Astrocyte (in vitro differentiated cells and primary cell): Measurements from ENCODE around the gene UCP2. TPM values are rescaled to one million over a fixed set of nuclear protein-coding genes. Genes with fewer than 3 reads are reported as not detected.

Experiments used
- DNase-seq: peaks from one replicate; pipeline ENCODE4 v3.0.0-alpha.2; 2010; ENCODE audit warnings: low read depth
- FAIRE-seq: peaks from 2 replicates; lab custom pipeline; 2011; peaks lifted over from hg19 to GRCh38; lab: Jason Lieb, UNC
- H2AFZ ChIP-seq: 2 replicates; pipeline ENCODE4 v1.6.0; 2012; ENCODE audit warnings: low read depth, low read length, inconsistent platforms
- H3K27ac ChIP-seq: 2 replicates; pipeline ENCODE4 v1.5.1; 2011; ENCODE audit warnings: low read depth, low read length, inconsistent platforms
- H3K27me3 ChIP-seq: 2 replicates; pipeline ENCODE4 v1.6.0; 2011; ENCODE audit warnings: low read length, inconsistent platforms; ENCODE audit not compliant: insufficient read depth
- H3K36me3 ChIP-seq: 2 replicates; pipeline ENCODE4 v1.5.1; 2011; ENCODE audit warnings: low read length, inconsistent platforms; ENCODE audit not compliant: insufficient read depth
- H3K4me1 ChIP-seq: 2 replicates; pipeline ENCODE4 v1.5.1; 2011; ENCODE audit warnings: low read length, inconsistent platforms; ENCODE audit not compliant: insufficient read depth
- H3K4me2 ChIP-seq: 2 replicates; pipeline ENCODE4 v1.6.0; 2012; ENCODE audit warnings: low read length, inconsistent platforms
- H3K4me3 ChIP-seq: 2 replicates; pipeline ENCODE4 v1.5.1; 2011; ENCODE audit warnings: low read depth, mild to moderate bottlenecking, low read length, inconsistent platforms; ENCODE audit not compliant: insufficient read depth
- H3K79me2 ChIP-seq: 2 replicates; pipeline ENCODE4 v1.6.0; 2012; ENCODE audit warnings: mild to moderate bottlenecking, low read length, inconsistent platforms; ENCODE audit not compliant: insufficient read depth
- H3K9ac ChIP-seq: 2 replicates; pipeline ENCODE4 v1.6.0; 2012; ENCODE audit warnings: mild to moderate bottlenecking, low read length, inconsistent platforms
- H3K9me3 ChIP-seq: 2 replicates; pipeline ENCODE4 v1.5.1; 2012; ENCODE audit warnings: low read depth, mild to moderate bottlenecking, low read length, inconsistent platforms; ENCODE audit not compliant: insufficient read depth
- H4K20me1 ChIP-seq: 2 replicates; pipeline ENCODE4 v1.6.0; 2012; ENCODE audit warnings: low read length, inconsistent platforms; ENCODE audit not compliant: insufficient read depth
- H3K27ac Mint-ChIP-seq: one replicate; pipeline ENCODE4 v1.8.0; 2021; ENCODE audit warnings: mild to moderate bottlenecking, mixed read lengths; ENCODE audit not compliant: unreplicated experiment
- H3K27me3 Mint-ChIP-seq: one replicate; pipeline ENCODE4 v1.8.0; 2021; ENCODE audit warnings: low read depth, mixed read lengths; ENCODE audit not compliant: unreplicated experiment
- H3K36me3 Mint-ChIP-seq: one replicate; pipeline ENCODE4 v1.8.0; 2021; ENCODE audit warnings: low read depth, mixed read lengths; ENCODE audit not compliant: unreplicated experiment
- H3K4me1 Mint-ChIP-seq: one replicate; pipeline ENCODE4 v1.8.0; 2021; ENCODE audit warnings: low read depth, mixed read lengths; ENCODE audit not compliant: unreplicated experiment
- H3K4me3 Mint-ChIP-seq: one replicate; pipeline ENCODE4 v1.8.0; 2021; ENCODE audit warnings: mild to moderate bottlenecking, moderate library complexity, mixed read lengths; ENCODE audit not compliant: unreplicated experiment
- H3K9me3 Mint-ChIP-seq: one replicate; pipeline ENCODE4 v1.8.0; 2021; ENCODE audit warnings: mild to moderate bottlenecking, mixed read lengths; ENCODE audit not compliant: unreplicated experiment
- EZH2 ChIP-seq: IDR thresholded peaks from 2 replicates; pipeline ENCODE4 v1.6.1; 2012; ENCODE audit warnings: mild to moderate bottlenecking, low read length, inconsistent platforms; ENCODE audit not compliant: insufficient read depth
- total RNA-seq: library from RNA; stranded (reverse); gene quantifications from 2 replicates; pipeline ENCODE4 v1.2.1, GENCODE V29; 2021
- TF ChIP-seq, protein P1 (sequence below): IDR thresholded peaks from 2 replicates; pipeline ENCODE4 v1.5.1; 2011; ENCODE audit warnings: low read depth, mild to moderate bottlenecking, inconsistent platforms, low read length, moderate library complexity; ENCODE audit not compliant: insufficient read depth

Gene UCP2
- total RNA-seq, 1 donor from 2014 or later: 83.0 TPM

DNA sequence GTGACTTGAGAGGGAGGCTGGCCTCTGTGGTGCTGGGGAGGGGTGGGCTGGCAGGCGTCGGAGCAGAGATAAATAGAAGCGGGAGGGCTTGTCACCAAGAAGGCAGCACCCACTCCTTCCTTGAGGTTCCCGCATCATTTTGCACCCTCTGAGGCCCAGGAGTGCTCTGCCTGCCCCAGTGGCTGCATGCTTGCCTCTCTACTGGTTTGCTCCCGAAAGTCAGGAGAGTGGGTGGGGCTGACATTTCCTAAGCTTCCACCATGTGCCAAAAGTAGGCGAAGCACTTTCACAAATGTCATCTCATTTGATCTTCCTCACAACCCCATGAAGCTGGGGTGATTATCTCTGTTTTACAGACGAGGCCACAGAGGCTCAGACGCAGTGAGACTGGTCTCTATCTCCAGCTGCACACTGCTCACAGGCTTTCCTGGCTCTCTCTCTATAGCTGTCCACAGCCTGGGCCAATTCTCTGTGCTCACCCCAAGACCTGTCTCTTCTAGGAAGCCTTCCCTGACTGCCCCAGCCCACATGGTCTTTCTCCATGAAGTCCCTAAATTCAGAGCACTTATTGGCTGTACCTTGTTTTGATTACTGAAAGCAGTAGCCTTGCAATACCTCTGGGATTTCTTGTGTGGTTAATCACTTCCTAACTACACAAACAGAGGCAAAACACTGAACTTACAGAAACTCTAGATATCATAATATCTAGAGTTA, 28.9 kb upstream of the UCP2 start:
- no peaks in the 10 kb centered on the region for H3K36me3 ChIP-seq
- no peaks in the 10 kb centered on the region for H3K4me1 ChIP-seq
- no peak overlapping the region for H3K27ac ChIP-seq
- no peak overlapping the region for H2AFZ ChIP-seq
- H3K4me3 ChIP-seq: no peak overlapping the region
- TF ChIP-seq, protein P1, sequence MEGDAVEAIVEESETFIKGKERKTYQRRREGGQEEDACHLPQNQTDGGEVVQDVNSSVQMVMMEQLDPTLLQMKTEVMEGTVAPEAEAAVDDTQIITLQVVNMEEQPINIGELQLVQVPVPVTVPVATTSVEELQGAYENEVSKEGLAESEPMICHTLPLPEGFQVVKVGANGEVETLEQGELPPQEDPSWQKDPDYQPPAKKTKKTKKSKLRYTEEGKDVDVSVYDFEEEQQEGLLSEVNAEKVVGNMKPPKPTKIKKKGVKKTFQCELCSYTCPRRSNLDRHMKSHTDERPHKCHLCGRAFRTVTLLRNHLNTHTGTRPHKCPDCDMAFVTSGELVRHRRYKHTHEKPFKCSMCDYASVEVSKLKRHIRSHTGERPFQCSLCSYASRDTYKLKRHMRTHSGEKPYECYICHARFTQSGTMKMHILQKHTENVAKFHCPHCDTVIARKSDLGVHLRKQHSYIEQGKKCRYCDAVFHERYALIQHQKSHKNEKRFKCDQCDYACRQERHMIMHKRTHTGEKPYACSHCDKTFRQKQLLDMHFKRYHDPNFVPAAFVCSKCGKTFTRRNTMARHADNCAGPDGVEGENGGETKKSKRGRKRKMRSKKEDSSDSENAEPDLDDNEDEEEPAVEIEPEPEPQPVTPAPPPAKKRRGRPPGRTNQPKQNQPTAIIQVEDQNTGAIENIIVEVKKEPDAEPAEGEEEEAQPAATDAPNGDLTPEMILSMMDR: no peak
- no peaks in the 10 kb centered on the region for H3K9me3 ChIP-seq
- Mint-ChIP-seq H3K36me3 (peaks cover 44% of the 10 kb centered on the region), H3K27ac (no peak overlapping the region), H3K27me3 (peaks cover 3% of the 10 kb centered on the region), H3K9me3 (no peaks in the 10 kb centered on the region), H3K4me3 (no peak overlapping the region), H3K4me1 (peaks cover 3% of the 10 kb centered on the region)
- FAIRE-seq (no peak), DNase-seq (no peak)
- no peak overlapping the region for H3K4me2 ChIP-seq
- H3K79me2 ChIP-seq: no peaks in the 10 kb centered on the region
- no peaks in the 10 kb centered on the region for H3K27me3 ChIP-seq
- H4K20me1 ChIP-seq: no peaks in the 10 kb centered on the region
- H3K9ac ChIP-seq: no peak overlapping the region

DNA sequence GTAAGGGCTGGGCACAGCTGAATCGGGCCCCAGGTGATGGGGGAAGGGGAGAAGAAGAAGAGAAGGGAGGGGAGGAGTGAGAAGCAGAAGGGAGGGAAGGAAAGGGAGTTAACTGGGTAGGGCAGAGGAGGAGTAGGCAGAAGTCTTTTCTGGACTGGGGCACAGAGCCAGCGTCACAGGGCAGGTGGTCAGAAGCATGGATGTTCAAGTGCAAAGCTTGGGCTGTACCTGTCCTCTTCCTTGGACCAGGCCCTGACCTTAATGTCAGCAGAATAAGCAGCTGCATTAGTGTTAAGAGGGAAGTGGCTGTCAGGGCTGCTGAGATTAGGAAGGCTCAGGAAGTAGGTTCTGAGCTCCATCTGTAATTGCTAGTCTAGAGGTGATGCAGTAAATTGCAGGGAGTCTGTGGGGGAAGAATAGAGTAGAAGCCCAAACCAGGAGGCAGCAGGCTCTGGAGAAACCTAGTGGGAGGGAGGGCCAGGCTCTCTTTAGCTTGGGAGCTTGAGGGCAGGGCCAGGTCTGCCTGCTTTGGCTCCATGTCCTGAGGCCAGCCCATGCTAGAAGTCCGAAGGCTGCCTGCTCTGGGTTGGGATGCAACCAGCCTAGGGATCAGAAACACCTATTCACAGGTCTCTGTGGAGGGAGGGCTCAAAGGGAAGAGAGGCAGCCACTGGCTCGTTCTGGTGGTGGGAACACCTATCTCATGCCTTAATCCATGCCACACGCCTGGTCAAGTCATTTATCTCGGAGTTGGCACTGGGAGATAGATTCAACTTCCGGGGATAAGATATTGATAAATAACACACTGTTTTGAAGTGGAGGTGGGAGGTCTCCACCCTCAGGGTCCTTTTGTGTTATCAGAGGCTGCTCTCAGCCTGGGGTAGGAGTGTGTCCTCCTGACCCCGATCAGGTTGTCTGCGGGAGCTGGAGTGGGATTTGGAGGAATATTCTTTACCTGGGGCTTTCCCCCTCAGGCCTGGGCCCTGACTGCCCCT, 28.0 kb upstream of the UCP2 start:
- Histone ChIP-seq H3K9me3 (no peaks in the 10 kb centered on the region), H3K79me2 (no peaks in the 10 kb centered on the region), H3K27me3 (no peaks in the 10 kb centered on the region), H3K9ac (no peak overlapping the region), H4K20me1 (no peaks in the 10 kb centered on the region), H3K4me2 (no peak overlapping the region), H3K4me3 (no peak overlapping the region), H2AFZ (no peak overlapping the region), H3K27ac (no peak overlapping the region), H3K4me1 (no peaks in the 10 kb centered on the region), H3K36me3 (no peaks in the 10 kb centered on the region)
- no peak for DNase-seq
- H3K27me3 Mint-ChIP-seq: peaks cover 4% of the 10 kb centered on the region
- peaks cover 3% of the 10 kb centered on the region for H3K4me1 Mint-ChIP-seq
- peaks cover 34% of the 10 kb centered on the region for H3K36me3 Mint-ChIP-seq
- TF ChIP-seq, protein P1: no peak
- TF ChIP-seq EZH2: no peak
- no peak overlapping the region for H3K4me3 Mint-ChIP-seq
- no peak for FAIRE-seq
- H3K9me3 Mint-ChIP-seq: no peaks in the 10 kb centered on the region
- no peak overlapping the region for H3K27ac Mint-ChIP-seq
